WI38 (cell line): Measurements from ENCODE around the gene ATP6V0D1.

Experiments used
- H3K4me3 ChIP-seq: 2 replicates; pipeline ENCODE4 v1.5.1; 2011; ENCODE audit warnings: low read depth, mild to moderate bottlenecking, control low read depth, low read length
- CTCF ChIP-seq: IDR thresholded peaks from 2 replicates; pipeline ENCODE4 v1.5.1; 2012; ENCODE audit warnings: low read depth, mild to moderate bottlenecking, control low read depth, low read length

The ATP6V0D1 gene

GRCh38 chr16:67388191-67388590 is 92.8 kb downstream of the ATP6V0D1 start:
- no peak for TF ChIP-seq CTCF

More at GRCh38 chr16:67388191-67388590, 92.8 kb downstream of the ATP6V0D1 start:
- no peak overlapping the region for H3K4me3 ChIP-seq
